HG03066 (cell line): Measurements from ENCODE around the gene XRCC1.
"Not testable (repeated sequence)": the region's sequence is repeated elsewhere in the genome, so short reads cannot be mapped to it uniquely, and the experiment has no call there.

Source experiments
- ATAC-seq: cut with Tn5 transposase; IDR thresholded peaks from one replicate; pipeline ENCODE4 v1.9.1; 2021; ENCODE audit warnings: low read depth; ENCODE audit not compliant: unreplicated experiment

The XRCC1 gene

GRCh38 chr19:43600326-43600725 lies 25.0 kb upstream of the XRCC1 start:
- ATAC-seq: not testable (repeated sequence)

- no peak for ATAC-seq
Observed at GRCh38 chr19:43599635-43600295, 24.4 kb upstream of the XRCC1 start.

GRCh38 chr19:43598445-43599240 lies 23.3 kb upstream of the XRCC1 start:
- ATAC-seq: no peak

- ATAC-seq: no peak
Observed at GRCh38 chr19:43597876-43598275, 22.5 kb upstream of the XRCC1 start.

GRCh38 chr19:43596842-43597461 lies 21.6 kb upstream of the XRCC1 start:
- ATAC-seq: no peak

GRCh38 chr19:43595999-43596841 lies 20.9 kb upstream of the XRCC1 start, which contains the start of the genes IRGQ and ZNF576:
TSS of gene IRGQ (minus strand) at chr19:43596134. CDS start at chr19:43595338, 796 bp downstream.
TSS of gene ZNF576 (plus strand) at chr19:43596595. CDS start at chr19:43597109, 514 bp downstream.
- peak; percentile 80 for ATAC-seq

GRCh38 chr19:43595605-43595998 lies 20.3 kb upstream of the XRCC1 start:
- ATAC-seq: no peak

- no peak for ATAC-seq
Observed at GRCh38 chr19:43594710-43595604, 19.6 kb upstream of the XRCC1 start.

GRCh38 chr19:43594081-43594697 lies 18.9 kb upstream of the XRCC1 start:
- ATAC-seq: no peak

GRCh38 chr19:43592800-43593350 lies 17.5 kb upstream of the XRCC1 start:
- no peak for ATAC-seq

- ATAC-seq: no peak
Observed at GRCh38 chr19:43591904-43592772, 16.8 kb upstream of the XRCC1 start.

GRCh38 chr19:43589678-43590077 lies 14.4 kb upstream of the XRCC1 start:
- ATAC-seq: no peak

GRCh38 chr19:43589277-43589676 lies 13.9 kb upstream of the XRCC1 start:
- no peak for ATAC-seq

GRCh38 chr19:43587029-43587428 lies 11.7 kb upstream of the XRCC1 start:
- ATAC-seq: not testable (repeated sequence)

GRCh38 chr19:43586346-43586745 lies 11.0 kb upstream of the XRCC1 start:
- no peak for ATAC-seq

- ATAC-seq: no peak
Observed at GRCh38 chr19:43584484-43584883, 9.2 kb upstream of the XRCC1 start.

GRCh38 chr19:43582495-43582894 lies 7.2 kb upstream of the XRCC1 start:
- ATAC-seq: no peak

GRCh38 chr19:43581467-43581866 lies 6.1 kb upstream of the XRCC1 start:
- no peak for ATAC-seq
